Hippocampal formation (tissue), 2 donors: ENCODE data around the gene SVEP1.

ENCODE experiments used
- DNase-seq, 2 donors: peaks; one replicate each; lab custom pipeline; 2025; lab: John Stamatoyannopoulos, UW

The SVEP1 gene

DNA sequence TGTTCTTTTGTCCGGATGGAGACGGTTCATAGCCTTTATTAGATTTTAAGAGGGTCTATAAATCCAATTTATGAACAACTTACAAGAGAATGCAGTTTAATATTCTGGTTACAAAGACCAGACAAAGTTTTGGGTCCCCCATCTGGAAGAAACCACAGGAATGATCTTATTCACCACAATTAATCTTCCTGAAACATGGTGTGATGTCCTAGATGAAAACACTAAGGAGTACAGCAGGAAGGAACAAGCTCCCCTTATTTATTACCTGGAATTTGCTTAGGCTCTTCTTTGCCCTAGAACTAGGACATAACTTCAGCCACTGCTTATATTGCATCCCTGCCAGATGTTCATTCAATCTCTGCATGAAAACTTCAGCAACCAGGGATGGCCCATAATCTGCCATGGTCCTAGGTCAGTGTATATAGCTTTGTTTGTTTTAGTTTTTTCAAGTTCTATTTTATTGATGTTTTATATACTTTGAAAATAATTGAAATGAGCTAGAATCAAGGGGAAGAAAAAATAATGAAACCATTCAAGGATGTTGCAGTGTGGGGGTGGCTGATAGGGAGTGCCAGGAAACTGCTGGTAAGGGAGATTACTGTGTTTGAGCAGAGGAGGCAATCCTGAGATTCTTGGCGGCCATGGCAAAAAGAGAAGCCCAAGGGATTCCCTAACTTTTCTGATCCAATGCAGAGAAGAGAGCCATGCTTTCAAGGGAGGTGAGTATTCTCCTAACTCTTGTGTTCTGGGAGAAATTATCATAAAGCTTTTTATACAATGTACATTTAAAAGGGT is 258.7 kb downstream of the SVEP1 start:
- DNase-seq = no peak

DNA sequence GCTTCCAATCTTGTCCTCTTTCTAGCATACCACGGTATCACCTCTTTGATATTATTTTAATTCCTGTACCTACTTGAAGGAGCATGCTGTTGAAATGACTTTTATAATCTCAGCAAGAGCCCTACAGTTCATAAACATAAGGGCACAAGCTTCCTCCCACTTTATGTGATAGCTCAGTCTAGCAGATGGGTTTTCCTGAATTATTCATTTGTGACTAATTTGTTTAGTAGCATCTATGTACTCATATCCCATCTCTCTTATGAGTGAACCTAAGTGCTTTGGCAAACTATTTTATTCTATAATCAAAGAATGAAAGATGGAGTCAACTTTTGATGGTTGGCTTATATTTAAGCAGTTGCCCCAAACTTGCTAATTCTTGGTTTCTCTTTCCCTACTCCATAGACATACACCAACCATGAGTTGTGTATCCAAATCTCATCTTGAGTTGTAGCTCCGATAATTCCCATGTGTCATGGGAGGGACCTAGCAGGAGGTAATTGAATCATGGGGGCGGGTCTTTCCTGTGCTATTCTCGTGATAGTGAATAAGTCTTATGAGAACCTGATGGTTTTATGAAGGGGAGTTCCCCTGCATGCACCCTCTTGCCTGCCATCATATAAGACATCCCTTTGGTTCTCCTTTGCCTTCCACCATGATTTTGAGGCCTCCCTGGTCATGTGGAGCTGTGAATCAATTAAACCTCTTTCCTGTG is 259.6 kb downstream of the SVEP1 start:
- DNase-seq = no peak

DNA sequence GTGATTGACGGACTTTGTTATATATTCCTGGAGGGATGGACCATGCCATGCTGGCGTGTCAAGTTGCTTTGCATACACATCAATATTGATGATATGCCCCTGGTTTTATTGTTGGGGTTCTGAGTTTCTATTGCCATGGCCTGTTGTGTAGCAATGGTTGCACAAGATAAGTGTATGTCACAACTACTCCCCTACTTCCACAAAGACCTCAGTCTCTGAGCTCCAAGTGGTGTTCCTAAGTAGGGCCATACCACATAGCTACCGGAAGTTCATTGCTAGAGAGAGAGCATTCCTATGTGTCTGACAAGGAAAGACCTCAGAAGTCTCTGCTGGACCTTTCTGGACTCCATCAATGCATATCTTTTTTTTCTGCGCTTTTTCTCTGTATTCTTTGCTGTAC is 261.6 kb downstream of the SVEP1 start:
- no peak for DNase-seq

DNA sequence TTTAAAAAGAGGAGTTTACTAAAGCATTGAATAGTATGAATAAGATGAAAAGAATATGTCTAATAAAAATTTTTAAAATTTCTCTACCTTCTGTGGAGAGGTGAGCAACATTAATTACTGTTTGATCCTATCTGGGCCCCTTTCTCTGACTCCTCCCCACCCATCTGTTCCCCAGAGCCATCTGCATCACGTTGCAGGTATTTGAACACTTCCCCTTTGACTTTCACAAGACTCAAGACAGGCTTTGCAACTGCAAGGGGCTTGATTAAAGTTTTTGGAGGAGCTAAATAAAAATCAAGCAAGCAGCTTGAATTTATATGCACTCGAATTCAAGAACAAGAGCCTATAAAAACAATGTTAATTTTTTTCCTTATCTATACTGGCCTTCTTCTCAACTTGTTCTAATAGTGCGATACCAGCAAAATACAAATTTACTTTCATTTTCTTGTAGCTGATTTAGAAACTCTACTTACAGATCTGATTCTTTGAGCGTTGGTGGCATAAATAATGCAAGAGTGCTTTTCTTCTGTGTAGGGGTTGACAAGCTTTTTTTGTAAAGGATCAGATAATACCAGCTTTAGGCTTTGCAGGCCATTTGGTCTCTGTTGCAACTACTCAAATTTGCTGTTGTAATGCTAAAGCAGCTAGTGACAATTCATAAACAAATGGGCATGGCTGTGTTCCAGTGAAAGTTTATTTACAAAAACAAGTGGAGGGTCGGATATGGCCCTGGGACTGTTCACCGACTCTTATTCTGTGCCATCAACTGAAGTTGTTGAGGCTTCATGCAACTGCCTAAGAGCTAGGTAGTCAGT is 263.1 kb downstream of the SVEP1 start:
- DNase-seq = no peak
